H1 (cell line): Measurements from ENCODE around the gene IRF3. TPM values are rescaled to one million over a fixed set of nuclear protein-coding genes. Genes with fewer than 3 reads are reported as not detected.

ENCODE experiments used
- CTCF ChIA-PET: fragments of 300-600 bp; sonication (Branson Sonifier 250); formaldehyde crosslinking; loops from one replicate; lab custom pipeline; 2021; ENCODE audit not compliant: partially characterized antibody; lab: Charles Lee
- POLR2A ChIA-PET: fragments of 300-600 bp; sonication (Branson Sonifier 250); formaldehyde crosslinking; loops from one replicate; lab custom pipeline; 2021; ENCODE audit warnings: inconsistent platforms; ENCODE audit not compliant: partially characterized antibody; lab: Charles Lee
- DNase-seq, 2 experiments: peaks; one replicate each; pipeline versions ENCODE4 v3.0.0 to v3.0.0-alpha.2; 2010 to 2022; ENCODE audit warnings: low spot score in 2 of 2, low read depth in 1 of 2, mixed read lengths in 1 of 2
- FAIRE-seq: peaks from 2 replicates; lab custom pipeline; 2011; peaks lifted over from hg19 to GRCh38; lab: Jason Lieb, UNC
- H2AFZ ChIP-seq: 2 replicates; pipeline ENCODE4 v1.8.1; 2012; ENCODE audit warnings: low read length, inconsistent platforms
- H2AK5ac ChIP-seq: 2 replicates; pipeline ENCODE4 v1.6.1; 2013; ENCODE audit warnings: low read depth, low read length
- H2BK120ac ChIP-seq: replicated peaks from 2 replicates; pipeline ENCODE3; 2013; ENCODE audit warnings: low read depth, low read length, inconsistent platforms
- H2BK12ac ChIP-seq: 2 replicates; pipeline ENCODE4 v1.6.1; 2013; ENCODE audit warnings: low read depth, low read length
- H2BK15ac ChIP-seq: 2 replicates; pipeline ENCODE4 v1.6.1; 2013; ENCODE audit warnings: low read length
- H2BK20ac ChIP-seq: 2 replicates; pipeline ENCODE4 v1.6.1; 2013; ENCODE audit warnings: low read length
- H2BK5ac ChIP-seq: 2 replicates; pipeline ENCODE4 v1.6.1; 2013; ENCODE audit warnings: low read depth, low read length
- H3K14ac ChIP-seq: 2 replicates; pipeline ENCODE4 v1.6.1; 2013; ENCODE audit warnings: inconsistent platforms; ENCODE audit not compliant: insufficient read length
- H3K18ac ChIP-seq: 2 replicates; pipeline ENCODE4 v1.6.1; 2013; ENCODE audit warnings: low read length; ENCODE audit errors: extremely low read depth
- H3K23ac ChIP-seq: 2 replicates; pipeline ENCODE4 v1.6.1; 2013; ENCODE audit warnings: inconsistent platforms; ENCODE audit not compliant: insufficient read length
- H3K23me2 ChIP-seq: 2 replicates; pipeline ENCODE4 v1.6.1; 2013; ENCODE audit warnings: low read depth, low read length
- H3K27ac ChIP-seq: 2 replicates; pipeline ENCODE4 v1.6.1; 2011; ENCODE audit warnings: low read depth, low read length, inconsistent platforms
- H3K27me3 ChIP-seq, 4 experiments: replicated peaks in 1 of 4; 1 replicate in 1 of 4; 2 replicates in 3 of 4; pipeline versions ENCODE4 v1.6.1 to v1.8.1; 2011 to 2013; ENCODE audit warnings: low read length in 3 of 4, mild to moderate bottlenecking in 3 of 4, inconsistent platforms in 2 of 4, mixed read lengths in 2 of 4, moderate library complexity in 1 of 4; ENCODE audit not compliant: control insufficient read depth in 3 of 4, insufficient read depth in 3 of 4; ENCODE audit errors: extremely low read depth in 1 of 4
- H3K36me3 ChIP-seq, 4 experiments: 2 replicates each; pipeline versions ENCODE4 v1.6.1 to v1.8.1; 2011 to 2013; ENCODE audit warnings: mild to moderate bottlenecking in 4 of 4, low read length in 3 of 4, moderate library complexity in 2 of 4, control low read depth in 1 of 4, inconsistent platforms in 1 of 4; ENCODE audit not compliant: insufficient read depth in 4 of 4, control insufficient read depth in 2 of 4
- H3K4ac ChIP-seq: replicated peaks from 2 replicates; pipeline ENCODE3; 2013; ENCODE audit warnings: low read length, low read depth, mixed read lengths, inconsistent platforms; ENCODE audit not compliant: insufficient read length
- H3K4me1 ChIP-seq, 4 experiments: replicated peaks in 1 of 4; 1 replicate in 1 of 4; 2 replicates in 3 of 4; pipeline versions ENCODE4 v1.6.1 to v1.8.1; 2011 to 2013; ENCODE audit warnings: low read length in 3 of 4, inconsistent platforms in 2 of 4, mixed read lengths in 1 of 4; ENCODE audit not compliant: insufficient read depth in 4 of 4, control insufficient read depth in 3 of 4
- H3K4me2 ChIP-seq, 2 experiments: 2 replicates each; pipeline versions ENCODE4 v1.6.1 to v1.8.1; 2011 to 2013; ENCODE audit warnings: low read depth in 2 of 2, low read length in 2 of 2, control low read depth in 1 of 2, inconsistent platforms in 1 of 2, mild to moderate bottlenecking in 1 of 2; ENCODE audit not compliant: insufficient read depth in 1 of 2
- H3K4me3 ChIP-seq, 4 experiments: fragments of 200-600, 300-600 bp in 1 of 4; sonication (generic), shearing (Covaris generic), sonication (Bioruptor Twin) in 1 of 4; 2 replicates each; pipeline versions ENCODE4 v1.5.1 to v1.8.1; 2011 to 2016; ENCODE audit warnings: low read length in 4 of 4, low read depth in 3 of 4, control low read depth in 2 of 4, inconsistent platforms in 2 of 4, mild to moderate bottlenecking in 2 of 4, mixed read lengths in 1 of 4, moderate library complexity in 1 of 4; ENCODE audit not compliant: insufficient read depth in 2 of 4; ENCODE audit errors: extremely low read depth in 1 of 4
- H3K56ac ChIP-seq: replicated peaks from 2 replicates; pipeline ENCODE3; 2013; ENCODE audit warnings: low read depth, mild to moderate bottlenecking, mixed read lengths, low read length, inconsistent platforms; ENCODE audit not compliant: insufficient read length
- H3K79me1 ChIP-seq: 2 replicates; pipeline ENCODE4 v1.6.1; 2013; ENCODE audit warnings: low read depth, low read length, control low read depth
- H3K79me2 ChIP-seq, 2 experiments: 2 replicates each; pipeline versions ENCODE4 v1.6.1 to v1.8.1; 2012 to 2013; ENCODE audit warnings: low read length in 2 of 2, mild to moderate bottlenecking in 2 of 2, inconsistent platforms in 1 of 2; ENCODE audit not compliant: insufficient read depth in 2 of 2, control insufficient read depth in 1 of 2
- H3K9ac ChIP-seq, 4 experiments: replicated peaks in 1 of 4; 1 replicate in 1 of 4; 2 replicates in 3 of 4; pipeline versions ENCODE4 v1.6.1 to v1.8.1; 2011 to 2013; ENCODE audit warnings: low read depth in 3 of 4, low read length in 3 of 4, control low read depth in 2 of 4, mild to moderate bottlenecking in 2 of 4, moderate library complexity in 2 of 4, inconsistent platforms in 1 of 4; ENCODE audit errors: extremely low read depth in 1 of 4
- H3K9me3 ChIP-seq, 2 experiments: 2 replicates each; pipeline versions ENCODE4 v1.6.1 to v1.8.1; 2012 to 2013; ENCODE audit warnings: mild to moderate bottlenecking in 2 of 2, moderate library complexity in 2 of 2, control low read depth in 1 of 2, inconsistent platforms in 1 of 2, low read depth in 1 of 2, low read length in 1 of 2, mixed read lengths in 1 of 2; ENCODE audit not compliant: insufficient read depth in 2 of 2
- H4K20me1 ChIP-seq, 2 experiments: replicated peaks in 1 of 2; 2 replicates each; pipeline versions ENCODE3 to v1.8.1; 2011 to 2013; ENCODE audit warnings: inconsistent platforms in 2 of 2, low read length in 2 of 2, mild to moderate bottlenecking in 1 of 2; ENCODE audit not compliant: insufficient read depth in 2 of 2, control insufficient read depth in 1 of 2
- H4K5ac ChIP-seq: 2 replicates; pipeline ENCODE4 v1.6.1; 2013; ENCODE audit warnings: low read length, low read depth, mixed read lengths, inconsistent platforms; ENCODE audit not compliant: insufficient read length
- H4K8ac ChIP-seq: 2 replicates; pipeline ENCODE4 v1.8.0; 2013; ENCODE audit warnings: mild to moderate bottlenecking, moderate library complexity, low read length, inconsistent platforms; ENCODE audit not compliant: insufficient read depth; ENCODE audit errors: extremely low read depth
- H4K91ac ChIP-seq: replicated peaks from 2 replicates; pipeline ENCODE3; 2013; ENCODE audit warnings: low read length, mixed read lengths, inconsistent platforms; ENCODE audit not compliant: insufficient read length
- CBX5 ChIP-seq: fragments of 300-800, 300-1000 bp; sonication (generic); IDR thresholded peaks from 2 replicates; pipeline ENCODE4 v1.7.1; 2016; ENCODE audit warnings: antibody characterized with exemption, low read length, low read depth
- MAFK ChIP-seq: IDR thresholded peaks from 2 replicates; pipeline ENCODE4 v1.6.1; 2012; ENCODE audit warnings: low read depth, mild to moderate bottlenecking, improper control_type of control experiment, low read length
- RNF2 ChIP-seq: fragments of 200-900, 300-1000 bp; sonication (generic); IDR thresholded peaks from 2 replicates; pipeline ENCODE4 v1.7.1; 2016; ENCODE audit warnings: borderline replicate concordance, low read depth, mild to moderate bottlenecking, antibody characterized with exemption, low read length; ENCODE audit not compliant: poor library complexity, severe bottlenecking; ENCODE audit errors: missing control alignments
- SIRT6 ChIP-seq: IDR thresholded peaks from one replicate; pipeline ENCODE4 v1.7.1; 2012; ENCODE audit warnings: low read length, inconsistent platforms
- TAF1 ChIP-seq: IDR thresholded peaks from 2 replicates; pipeline ENCODE4 v1.6.1; 2011; ENCODE audit warnings: mild to moderate bottlenecking, low read depth, low read length
- TCF12 ChIP-seq: IDR thresholded peaks from 2 replicates; pipeline ENCODE4 v1.6.1; 2011; ENCODE audit warnings: low read depth, mild to moderate bottlenecking, low read length
- WGBS, 2 experiments: shearing (Covaris generic) in 1 of 2; methylation state at CpG; one replicate each; pipeline versions ENCODE4 v1.1.6 to v1.1.7; 2013 to 2015; ENCODE audit warnings: low lambda C conversion rate in 2 of 2, mixed read lengths in 2 of 2, inconsistent platforms in 1 of 2, low coverage in 1 of 2, missing lambda C conversion rate in 1 of 2; ENCODE audit not compliant: insufficient replicate concordance in 2 of 2, insufficient coverage in 1 of 2, insufficient read length in 1 of 2; ENCODE audit errors: extremely low coverage in 1 of 2, missing lambda C conversion rate in 1 of 2; 5-methylcytosine and 5-hydroxymethylcytosine counted together
- polyA plus RNA-seq, 7 experiments: library from polyadenylated mRNA; depleted of rRNA in 3 of 7; stranded (reverse) in 5 of 7; unstranded in 2 of 7; fragments of >200 nt in 5 of 7; fragments of 200-250 nt in 2 of 7; gene quantifications; 1 replicate in 5 of 7; 2 replicates in 1 of 7; 4 replicates in 1 of 7; pipeline versions ENCODE4 v1.2.1 to v1.2.3, GENCODE V29; 2011 to 2013; ENCODE audit warnings: missing spikeins in 2 of 7, mixed read lengths in 2 of 7
- total RNA-seq: library from RNA; stranded (reverse); fragmentation: NEBNext Ultra II Directional; extraction: Animal tissue kit (Norgen Biotek cat#: 25700); gene quantifications from 2 replicates; pipeline ENCODE4 v1.2.1, GENCODE V29; 2021
- TF ChIP-seq, protein P1 (sequence below): IDR thresholded peaks from 2 replicates; pipeline ENCODE4 v1.6.1; 2011; ENCODE audit warnings: low read depth, mild to moderate bottlenecking, low read length; ENCODE audit not compliant: insufficient read depth

Gene IRF3
- total and polyA plus RNA-seq, 2 of the 8 experiments (the other 6 are each of a cell fraction or from before 2014, with no cell fraction given) = 103 to 114 TPM

GRCh38 chr19:49696115-49696514 is 30.5 kb upstream of the IRF3 start:
- no peaks in the 10 kb centered on the region for H3K79me1 ChIP-seq
- no peak overlapping the region for H2BK5ac ChIP-seq
- no peak overlapping the region for H3K14ac ChIP-seq
- no peak overlapping the region for H3K4me2 ChIP-seq
- H3K9me3 ChIP-seq = no peaks in the 10 kb centered on the region
- H4K91ac ChIP-seq = no peak overlapping the region
- H4K5ac ChIP-seq = no peak overlapping the region
- H3K56ac ChIP-seq = no peak overlapping the region
- H3K18ac ChIP-seq = no peak overlapping the region
- peaks cover 9 to 18% (median 16%) of the 10 kb centered on the region in 4 experiments; a peak in 7 of 8 replicates for H3K36me3 ChIP-seq
- DNase-seq = no peak
- no peak overlapping the region for H2BK20ac ChIP-seq
- peaks cover 0 to 1% of the 10 kb centered on the region in 2 experiments for H4K20me1 ChIP-seq
- no peak overlapping the region for H2AFZ ChIP-seq
- H3K9ac ChIP-seq = no peak overlapping the region
- H3K23me2 ChIP-seq = peaks cover 6% of the 10 kb centered on the region
- H2BK15ac ChIP-seq = no peak overlapping the region
- H3K27me3 ChIP-seq = no peaks in the 10 kb centered on the region
- no peak overlapping the region for H4K8ac ChIP-seq
- peaks cover 0 to 9% of the 10 kb centered on the region in 2 experiments; a peak in 1 of 4 replicates for H3K79me2 ChIP-seq
- CTCF ChIA-PET = interaction anchor here (0.6 to 1.0 kb wide), 4 partner anchors 11 to 86 kb away, joined by 3 read pairs; partner anchors contain the start of gene PRMT1
- no peak overlapping the region for H2AK5ac ChIP-seq
- no peak overlapping the region for H3K4me3 ChIP-seq
- H3K27ac ChIP-seq = no peak overlapping the region
- 95% methylated on average over 6 of the region's 6 CpGs; no CpG with 5 or more reads in 1 of the 2 experiments for WGBS, 2 experiments
- H3K4ac ChIP-seq = no peak overlapping the region
- H3K4me1 ChIP-seq = peaks cover 0 to 10% (median 2%) of the 10 kb centered on the region in 4 experiments; a peak in 3 of 7 replicates
- H3K23ac ChIP-seq = no peak overlapping the region
- H2BK120ac ChIP-seq = no peak overlapping the region
- no peak for TF ChIP-seq TCF12
- TF ChIP-seq MAFK = no peak
- TF ChIP-seq RNF2 = no peak
- TF ChIP-seq CBX5 = no peak
- no peak for TF ChIP-seq TAF1
- TF ChIP-seq SIRT6 = no peak
- TF ChIP-seq, protein P1, sequence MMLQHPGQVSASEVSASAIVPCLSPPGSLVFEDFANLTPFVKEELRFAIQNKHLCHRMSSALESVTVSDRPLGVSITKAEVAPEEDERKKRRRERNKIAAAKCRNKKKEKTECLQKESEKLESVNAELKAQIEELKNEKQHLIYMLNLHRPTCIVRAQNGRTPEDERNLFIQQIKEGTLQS = no peak
- TF ChIP-seq, all 59 proteins: peak for 0
- FAIRE-seq = no peak
- H2BK12ac ChIP-seq = no peak overlapping the region
- POLR2A ChIA-PET = interaction anchor here (1.6 to 12.2 kb wide), 2 partner anchors 17 to 21 kb away, joined by 4 to 168 read pairs; partner anchors contain the start of gene PRMT1
